HG03565 (cell line): ENCODE results near the gene SRGAP2B.
"Not testable (repeated sequence)": the region's sequence is repeated elsewhere in the genome, so short reads cannot be mapped to it uniquely, and the experiment has no call there.

ENCODE experiments used
- ATAC-seq: cut with Tn5 transposase; IDR thresholded peaks from one replicate; pipeline ENCODE4 v1.9.1; 2021; ENCODE audit warnings: mild to moderate bottlenecking, moderate library complexity; ENCODE audit not compliant: unreplicated experiment

The SRGAP2B gene

DNA sequence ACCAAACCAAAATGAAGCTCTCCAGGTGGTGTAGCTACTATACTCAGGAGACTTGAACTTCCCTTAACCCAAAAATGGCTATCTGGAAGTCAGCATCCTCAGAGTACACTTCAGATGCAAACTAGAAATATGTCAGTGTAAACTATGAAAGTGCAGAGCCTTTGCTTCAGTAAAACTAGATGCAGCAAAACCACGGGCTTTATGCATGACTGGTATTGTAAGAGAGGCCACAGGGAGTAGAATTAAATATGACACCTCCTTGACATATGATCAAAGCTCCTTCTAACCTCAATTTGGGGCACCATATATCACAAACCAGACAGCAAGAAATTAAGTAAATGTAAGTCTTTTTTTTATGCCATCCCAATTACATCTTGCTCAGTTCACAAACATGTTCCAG is 47.6 kb downstream of the SRGAP2B start:
- ATAC-seq, result peak; percentile 66

DNA sequence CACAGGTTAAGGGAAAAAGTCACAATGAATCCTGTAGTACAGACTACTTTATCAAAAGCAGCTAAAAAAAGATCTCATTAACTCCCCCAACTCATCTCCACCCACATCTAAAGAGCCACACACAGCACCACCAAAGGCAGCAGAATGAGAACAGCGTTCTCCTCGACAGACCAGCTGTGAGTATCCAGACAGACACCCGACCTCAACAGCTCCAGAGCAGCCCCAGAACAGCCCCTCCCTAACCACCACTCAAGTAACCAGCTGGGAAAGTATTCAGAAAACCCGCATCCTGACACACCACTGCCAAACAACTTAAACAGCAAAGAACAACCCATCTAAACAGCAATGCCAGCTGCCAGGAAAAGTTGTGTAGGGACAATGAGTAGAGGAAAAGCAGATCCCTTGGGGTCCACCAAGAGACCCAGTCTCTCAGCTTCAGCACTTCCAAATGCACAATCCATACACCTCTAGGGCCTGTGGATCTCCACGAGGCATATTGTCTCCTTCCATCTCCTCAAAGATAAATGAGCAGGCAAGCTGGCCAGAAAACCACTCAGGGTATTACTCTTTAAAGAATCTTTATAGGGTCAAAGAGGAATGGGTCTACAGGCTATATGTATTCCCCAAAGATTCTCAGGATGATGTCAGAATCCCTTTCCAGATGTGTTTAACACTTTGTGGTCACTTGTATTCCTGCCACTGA is 49.4 kb downstream of the SRGAP2B start:
- not testable (repeated sequence) for ATAC-seq

DNA sequence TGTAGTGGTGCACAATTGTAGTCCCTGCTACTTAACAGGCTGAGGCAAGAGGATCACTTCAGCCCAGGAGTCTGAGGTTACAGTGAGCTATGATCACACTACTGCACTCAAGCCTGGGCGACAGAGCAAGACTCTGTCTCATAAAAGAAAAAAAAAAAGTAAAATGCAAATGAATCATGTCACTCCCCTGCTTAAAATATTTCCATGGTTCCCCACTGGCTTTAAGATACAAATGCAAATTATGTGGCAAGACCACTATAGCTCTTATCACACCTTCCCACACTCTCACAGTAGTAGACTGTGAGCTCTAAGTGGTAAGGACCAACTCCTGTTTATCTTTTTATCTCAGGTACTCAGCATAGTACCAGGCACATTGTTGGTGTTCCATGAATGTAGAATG is 53.6 kb downstream of the SRGAP2B start:
- peak; percentile 86 for ATAC-seq

DNA sequence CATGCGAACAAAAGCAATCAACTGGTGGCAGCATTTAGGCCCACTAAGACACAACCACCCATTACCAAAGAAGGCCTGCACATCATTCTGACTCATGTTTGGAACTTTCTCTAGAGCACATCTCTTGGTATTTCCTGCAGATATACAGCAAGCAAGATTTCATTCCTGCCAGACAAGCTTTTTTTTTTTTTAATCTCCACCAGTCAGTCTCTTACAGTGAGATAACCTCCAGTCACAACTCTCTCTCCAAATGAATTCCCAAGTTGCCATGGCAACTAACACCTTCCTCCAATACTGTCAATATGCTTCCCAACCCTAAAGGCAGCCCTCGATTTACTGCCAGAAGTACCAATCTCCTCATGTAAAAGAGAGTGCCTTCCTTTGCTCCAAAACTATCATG is 59.1 kb downstream of the SRGAP2B start:
- ATAC-seq, result not testable (repeated sequence)

DNA sequence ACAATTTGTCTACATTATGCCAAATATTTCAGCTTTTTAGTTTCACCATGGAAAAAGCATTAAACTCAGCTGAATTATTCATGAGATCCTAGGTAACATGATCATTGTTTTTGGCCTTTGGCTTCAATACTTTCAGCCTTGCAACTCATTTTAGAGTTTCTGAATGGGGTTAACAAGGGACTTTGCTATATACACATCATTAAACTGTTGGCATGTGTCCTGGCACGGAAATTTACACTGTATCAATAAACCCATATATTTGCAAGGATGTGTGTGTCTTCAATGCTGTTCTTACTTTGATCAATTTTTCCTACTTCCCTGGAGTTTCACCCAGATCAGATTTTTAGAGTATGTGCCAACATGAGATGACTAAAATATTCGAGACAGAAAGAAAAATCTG is 61.6 kb downstream of the SRGAP2B start:
- not testable (repeated sequence) for ATAC-seq

DNA sequence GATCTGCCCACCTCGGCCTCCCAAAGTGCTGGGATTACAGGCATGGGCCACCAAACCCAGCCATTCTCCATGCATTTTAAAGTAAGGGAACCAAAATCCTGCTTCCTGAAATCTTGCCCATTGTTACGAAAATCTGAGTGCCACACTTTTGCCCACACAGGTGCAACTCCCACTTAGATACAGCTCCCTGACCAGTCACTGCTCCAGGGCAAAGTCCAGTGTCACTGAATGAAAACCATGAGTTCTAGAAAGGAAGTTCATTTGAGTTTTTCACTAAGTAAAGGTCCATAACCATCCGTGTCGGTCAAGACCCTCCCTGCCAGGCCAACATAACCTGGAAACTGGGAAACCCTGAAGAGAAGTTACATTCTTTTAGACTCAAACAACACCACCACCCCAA is 67.9 kb downstream of the SRGAP2B start:
- not testable (repeated sequence) for ATAC-seq

DNA sequence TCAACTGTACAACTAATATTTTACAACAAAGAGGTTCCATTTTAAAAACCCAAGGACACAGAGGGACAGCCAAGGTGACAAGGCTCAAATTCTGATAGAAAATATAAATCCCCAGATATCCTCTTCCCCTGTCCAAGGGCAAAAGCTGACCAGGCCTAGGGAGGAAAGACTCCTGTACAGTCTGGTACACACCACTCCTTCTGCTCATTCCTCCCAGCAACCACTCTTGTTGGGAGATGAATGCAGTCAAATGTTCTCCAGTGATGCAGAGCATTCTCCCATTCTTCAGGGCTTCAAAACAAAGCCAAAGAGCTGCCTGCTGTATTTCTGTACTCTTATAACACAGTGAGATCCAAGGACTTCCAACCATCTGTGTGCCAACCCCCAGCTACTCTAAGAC is 69.8 kb downstream of the SRGAP2B start:
- not testable (repeated sequence) for ATAC-seq

DNA sequence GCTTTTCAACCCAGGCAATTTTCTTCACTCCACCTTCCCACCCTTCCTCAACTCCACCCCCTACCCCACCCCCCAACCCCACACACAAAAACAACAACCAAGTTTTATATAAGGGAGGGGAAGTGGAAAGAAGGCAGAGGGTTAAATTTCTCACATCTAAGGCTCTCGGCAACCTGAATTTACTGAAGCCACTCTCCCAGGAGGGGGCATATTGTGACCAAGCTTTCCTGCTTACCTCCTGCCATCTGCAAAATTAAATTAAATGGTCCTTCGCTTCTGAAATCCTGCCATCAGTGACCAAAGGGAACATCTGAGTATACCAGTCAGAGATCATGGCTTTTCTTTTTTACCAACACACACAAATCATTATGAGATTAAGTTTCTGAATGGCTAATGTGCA is 72.9 kb downstream of the SRGAP2B start:
- not testable (repeated sequence) for ATAC-seq

DNA sequence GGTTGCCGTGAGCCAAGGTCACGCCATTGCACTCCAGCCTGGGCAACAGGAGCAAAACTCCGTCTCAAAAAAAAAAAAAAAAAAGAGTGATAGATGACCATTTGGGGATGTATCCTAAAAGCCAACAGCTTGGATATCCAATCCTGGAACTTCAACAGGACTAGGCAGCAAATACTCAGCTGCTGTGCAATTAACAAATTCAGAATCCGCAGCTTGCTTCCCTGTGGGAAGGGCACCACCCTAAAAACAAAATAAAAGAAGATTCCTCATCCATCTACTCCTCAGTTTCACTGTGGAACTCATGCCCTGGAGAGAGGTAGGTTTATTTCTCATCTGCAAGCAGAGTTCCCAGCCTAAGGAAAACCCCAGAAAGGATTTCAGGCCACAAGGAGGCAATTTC is 73.4 kb downstream of the SRGAP2B start:
- ATAC-seq, result not testable (repeated sequence)

DNA sequence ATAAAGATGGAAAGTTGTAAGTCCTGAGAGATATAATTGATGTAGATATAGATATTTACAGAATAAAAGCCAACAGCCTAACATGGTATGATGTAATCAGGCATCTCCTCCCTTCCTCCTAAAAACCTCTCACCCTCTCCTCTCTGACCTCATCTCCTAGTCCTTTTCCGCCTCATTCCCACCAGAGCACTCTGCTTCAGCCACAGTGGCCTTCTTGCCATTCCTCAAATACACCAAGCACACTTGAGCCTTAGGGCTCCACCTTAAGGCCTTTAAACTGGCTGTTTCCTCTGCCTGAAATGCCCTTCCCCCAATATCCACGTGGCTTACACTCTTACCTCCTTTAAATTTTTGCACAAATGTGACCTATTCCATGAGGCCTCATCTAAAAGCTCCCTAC is 75.4 kb downstream of the SRGAP2B start:
- not testable (repeated sequence) for ATAC-seq

DNA sequence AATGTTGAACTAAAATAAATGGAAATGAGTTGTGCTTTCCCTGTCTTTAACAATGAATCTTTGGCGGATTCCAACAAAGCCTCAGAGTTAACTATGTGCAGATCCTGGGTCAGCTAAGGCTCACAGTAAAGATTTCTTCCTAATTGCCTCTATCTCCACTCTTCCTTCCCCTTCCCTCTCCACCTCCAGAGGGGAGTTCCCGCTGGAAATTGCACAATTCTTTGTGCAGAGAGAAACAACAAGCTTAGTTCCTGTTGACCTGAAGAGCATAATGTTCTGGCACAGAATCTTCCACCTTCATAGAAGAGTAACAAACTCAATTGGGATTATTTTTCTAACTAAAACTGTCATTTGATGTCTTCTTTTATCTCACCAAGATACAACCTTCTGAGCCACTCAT is 77.4 kb downstream of the SRGAP2B start:
- ATAC-seq, result not testable (repeated sequence)

DNA sequence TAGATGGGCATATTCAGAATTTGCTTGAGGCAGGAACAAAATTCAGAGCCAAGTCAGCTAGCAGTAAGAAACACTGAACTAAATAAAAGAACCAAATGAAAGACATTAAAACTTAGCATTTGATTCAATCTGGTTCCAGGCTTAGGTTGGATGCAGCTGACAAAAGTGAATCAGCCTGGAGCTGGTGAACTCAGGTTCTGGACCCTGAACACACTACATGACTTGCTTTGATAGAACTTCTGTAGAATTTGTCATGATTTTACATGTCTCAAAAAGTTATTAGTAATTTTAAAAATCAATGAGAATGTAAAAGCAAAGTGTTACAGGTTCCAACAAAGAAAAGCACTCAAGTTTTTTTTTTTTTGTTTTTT is 78.7 kb downstream of the SRGAP2B start:
- ATAC-seq, result peak; percentile 4

DNA sequence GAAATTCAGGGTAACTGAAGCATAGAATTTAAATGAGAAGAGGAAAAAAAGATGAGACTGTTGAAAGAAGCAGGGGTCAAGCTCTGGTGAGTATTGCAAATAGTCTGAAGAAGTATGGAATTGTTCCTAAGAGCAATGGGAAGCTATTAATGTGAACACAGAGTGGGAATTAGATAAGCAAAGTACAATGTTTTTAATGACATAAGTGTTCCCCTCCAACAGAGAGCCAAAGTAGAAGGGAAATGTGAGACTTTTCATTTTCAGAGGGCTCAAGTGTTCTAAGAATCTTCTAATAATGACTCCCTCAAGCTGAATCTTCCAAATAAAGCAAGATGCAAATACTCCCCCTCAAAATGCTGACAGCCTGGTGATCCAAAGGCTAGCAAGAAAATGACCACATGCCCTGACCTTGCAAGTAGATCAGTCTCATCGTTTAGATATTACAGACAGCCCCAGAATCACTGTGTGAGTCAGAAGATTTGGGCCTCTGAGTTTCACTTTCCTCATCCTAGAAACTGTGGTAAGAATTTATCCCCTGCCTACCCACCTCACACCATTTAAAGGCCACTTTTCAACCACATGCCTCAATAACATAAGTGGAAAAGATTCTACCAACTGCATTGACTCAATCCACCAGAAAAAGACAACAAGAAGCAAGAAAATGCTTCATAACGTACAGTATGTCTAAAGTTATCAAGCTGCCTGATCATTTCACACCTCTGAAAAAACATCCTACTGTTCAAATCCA is 79.2 kb downstream of the SRGAP2B start:
- peak; percentile 52 for ATAC-seq

DNA sequence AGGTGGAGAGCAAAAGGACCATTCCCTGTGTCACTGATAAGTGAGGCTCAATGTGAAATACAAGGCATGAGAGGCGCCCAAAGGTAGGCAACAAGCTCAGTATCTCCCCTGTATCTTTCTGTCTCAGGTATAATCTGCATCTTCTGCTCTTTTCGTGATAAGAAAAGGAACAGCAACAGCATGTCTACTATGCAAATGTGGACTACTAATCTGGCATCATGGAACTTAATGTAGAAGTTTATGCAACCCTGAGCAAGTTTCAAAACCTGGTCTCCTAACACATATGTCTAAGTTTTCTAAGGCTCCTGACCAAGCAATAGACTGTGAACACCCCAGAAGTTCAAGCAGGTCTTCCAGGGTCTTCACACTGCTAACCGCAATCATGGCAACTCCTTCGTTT is 81.8 kb downstream of the SRGAP2B start:
- not testable (repeated sequence) for ATAC-seq

DNA sequence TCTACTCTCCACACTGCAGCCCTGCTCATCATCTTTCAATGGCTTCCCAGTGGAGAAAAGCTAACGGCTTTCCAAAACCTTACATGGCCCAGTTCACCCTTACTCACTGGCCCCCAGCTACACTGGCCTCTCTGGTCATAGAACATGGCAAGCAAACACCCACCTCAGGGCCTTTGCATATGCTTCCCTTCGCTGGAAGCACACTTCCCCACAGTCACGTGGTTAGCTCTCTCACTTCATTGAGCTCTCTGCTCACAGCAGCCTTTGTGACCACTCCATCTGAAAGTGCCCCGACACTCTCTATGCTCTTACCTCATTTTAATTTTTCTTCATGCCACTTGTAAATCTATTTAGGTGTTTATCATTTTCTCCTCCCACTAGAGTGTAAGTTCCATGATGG is 83.3 kb downstream of the SRGAP2B start:
- not testable (repeated sequence) for ATAC-seq

DNA sequence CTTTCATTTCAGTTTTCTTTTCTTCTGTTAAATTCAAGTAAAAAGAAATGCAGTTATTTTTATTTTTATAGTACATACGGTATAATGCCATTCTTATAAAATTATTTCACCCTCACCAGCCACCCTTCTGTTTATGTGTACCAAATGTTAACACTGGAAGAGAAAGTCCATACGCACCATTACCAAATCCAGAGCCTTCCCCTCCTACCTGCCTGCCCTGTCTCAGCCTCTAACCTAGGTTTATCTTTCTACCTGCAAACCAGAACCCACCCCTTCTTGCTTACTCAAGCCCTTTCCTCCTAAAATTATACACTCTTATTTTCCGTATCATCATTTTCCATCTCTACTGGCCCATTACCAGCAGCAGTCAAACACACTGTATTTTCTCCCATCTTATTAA is 84.5 kb downstream of the SRGAP2B start:
- ATAC-seq, result not testable (repeated sequence)

DNA sequence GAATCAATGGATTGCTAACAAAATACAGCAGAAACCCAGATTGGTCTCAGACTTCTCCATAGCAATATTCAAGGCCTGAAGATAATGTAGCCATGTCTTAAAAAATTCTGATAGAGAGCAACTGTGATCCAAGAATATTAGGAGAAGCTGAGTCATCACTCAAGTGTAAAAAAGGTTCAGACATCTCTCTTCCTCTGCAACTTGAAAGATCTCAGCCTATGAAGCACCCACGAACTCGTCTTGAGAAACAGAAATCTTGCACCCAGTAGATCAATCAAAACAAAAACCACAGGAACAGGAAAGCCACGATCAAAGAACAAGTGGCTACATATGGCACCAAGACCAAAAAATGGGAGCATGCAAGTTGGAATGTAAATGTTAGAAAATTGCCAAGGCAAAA is 85.2 kb downstream of the SRGAP2B start:
- not testable (repeated sequence) for ATAC-seq

DNA sequence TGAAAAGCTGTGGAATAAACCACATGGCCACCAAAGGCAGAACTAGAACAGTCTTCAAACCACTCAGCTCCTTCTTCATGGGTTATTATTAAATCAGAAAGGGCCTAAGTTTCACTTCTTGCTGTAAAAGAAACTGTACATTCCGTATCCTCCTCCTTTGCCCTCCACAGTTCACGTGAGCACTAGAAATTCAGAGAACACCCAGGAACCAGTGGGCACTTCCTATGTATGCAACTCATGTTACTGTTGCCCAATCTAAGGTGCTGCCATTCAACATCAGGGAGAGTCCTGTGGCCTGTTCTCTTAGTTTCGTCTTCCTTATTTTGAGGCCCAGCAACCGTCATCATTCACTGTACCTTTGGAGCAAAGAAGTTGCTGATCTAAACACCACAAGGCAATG is 86.7 kb downstream of the SRGAP2B start:
- ATAC-seq, result not testable (repeated sequence)

DNA sequence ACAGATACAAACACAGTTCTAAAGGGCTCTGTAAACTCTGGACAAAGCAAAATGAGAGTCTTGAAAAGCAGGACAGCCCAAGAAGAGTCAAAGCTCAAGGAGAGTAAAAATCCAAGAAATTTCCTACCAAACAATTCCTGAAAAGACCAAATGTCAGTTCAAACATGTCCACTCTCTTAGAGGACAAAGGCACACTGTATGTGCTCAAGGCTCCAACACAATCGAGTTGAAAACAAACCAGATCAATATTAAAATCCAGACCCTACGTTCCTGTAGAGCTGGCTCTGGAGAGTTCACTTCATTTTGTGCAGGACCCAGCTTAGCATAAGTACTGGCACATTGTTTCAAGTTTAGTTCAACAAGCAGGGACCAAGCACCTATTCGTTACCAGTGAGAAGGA is 90.0 kb downstream of the SRGAP2B start:
- ATAC-seq, result not testable (repeated sequence)

DNA sequence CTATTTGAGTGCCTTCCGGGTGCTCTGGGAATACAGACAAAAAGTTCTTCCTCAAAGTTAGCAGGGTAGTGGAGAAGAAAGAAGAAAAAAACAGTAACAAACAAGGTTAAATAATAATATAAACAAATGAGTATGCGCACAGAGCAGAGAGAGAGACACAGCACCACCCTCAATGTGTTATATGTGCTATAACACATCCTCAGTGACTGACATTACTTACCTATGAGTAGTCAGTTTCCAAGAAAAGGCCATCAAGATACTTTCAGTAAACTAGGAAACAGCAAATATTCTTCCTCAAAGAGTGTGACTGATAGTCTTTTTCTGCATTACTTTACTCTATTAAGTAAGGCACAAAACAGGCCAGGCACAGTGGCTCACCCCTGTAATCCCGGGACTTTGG is 93.7 kb downstream of the SRGAP2B start:
- ATAC-seq, result not testable (repeated sequence)

DNA sequence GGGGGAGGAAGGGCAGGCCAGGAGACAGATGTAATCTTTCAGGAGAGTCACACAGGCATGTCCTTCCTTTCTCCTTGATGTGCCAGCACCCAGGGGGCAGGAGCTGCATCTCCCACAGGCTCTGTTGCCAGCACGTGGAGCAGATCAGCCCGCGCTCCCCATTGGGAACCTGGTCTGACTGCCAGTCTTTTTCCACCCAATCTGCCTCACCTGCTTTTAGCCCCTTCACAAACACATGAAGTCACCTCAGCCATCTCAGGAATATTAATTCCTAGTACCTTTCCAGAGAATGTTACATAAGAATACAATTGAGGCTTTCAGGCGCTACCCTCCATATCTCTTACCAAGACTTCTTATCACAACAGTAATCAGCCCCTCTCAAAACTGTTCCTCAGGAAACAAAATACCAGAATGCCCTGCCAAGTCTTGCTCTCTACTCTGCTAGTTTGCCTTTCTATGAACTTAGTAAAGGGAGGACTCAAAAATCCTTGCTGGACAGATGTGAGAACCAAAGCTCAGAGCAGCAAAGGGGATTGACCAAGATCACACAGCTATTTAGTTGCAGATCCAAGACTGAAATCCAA is 94.3 kb downstream of the SRGAP2B start:
- ATAC-seq, result not testable (repeated sequence)
